GM19328 (cell line): ENCODE measurements around the gene UROS.
A peak's percentile ranks its signal among the peaks of the same experiment; 100 is the strongest.

ENCODE experiments used
- ATAC-seq: cut with Tn5 transposase; IDR thresholded peaks from one replicate; pipeline ENCODE4 v1.9.1; 2021; ENCODE audit warnings: mild to moderate bottlenecking, moderate library complexity; ENCODE audit not compliant: unreplicated experiment

The UROS gene

GRCh38 chr10:125838802-125839575, 15.9 kb upstream of the UROS start:
- no peak for ATAC-seq

- no peak for ATAC-seq
Measured at GRCh38 chr10:125836746-125837145, 13.7 kb upstream of the UROS start.

GRCh38 chr10:125828311-125828710, 5.3 kb upstream of the UROS start:
- ATAC-seq = no peak

GRCh38 chr10:125827133-125827532, 4.1 kb upstream of the UROS start:
- ATAC-seq = no peak

GRCh38 chr10:125824736-125825135, 1.7 kb upstream of the UROS start:
- ATAC-seq = no peak

GRCh38 chr10:125823663-125824251, 699 bp upstream of the UROS start:
- ATAC-seq = peak; percentile 5

- peak; percentile 31 for ATAC-seq
Measured at GRCh38 chr10:125820701-125821100, 2.4 kb downstream of the UROS start.

- ATAC-seq = no peak
Measured at GRCh38 chr10:125817337-125817946, 5.6 kb downstream of the UROS start.

- no peak for ATAC-seq
Measured at GRCh38 chr10:125816548-125816947, 6.5 kb downstream of the UROS start.

GRCh38 chr10:125815764-125816163, 7.3 kb downstream of the UROS start:
- ATAC-seq = no peak

- no peak for ATAC-seq
Measured at GRCh38 chr10:125812128-125812750, 10.8 kb downstream of the UROS start.

GRCh38 chr10:125811251-125811650, 11.8 kb downstream of the UROS start:
- no peak for ATAC-seq

GRCh38 chr10:125808047-125808446, 15.0 kb downstream of the UROS start:
- no peak for ATAC-seq

GRCh38 chr10:125802739-125803138, 20.3 kb downstream of the UROS start:
- no peak for ATAC-seq

- no peak for ATAC-seq
Measured at GRCh38 chr10:125802131-125802530, 20.9 kb downstream of the UROS start.

GRCh38 chr10:125801574-125801973, 21.5 kb downstream of the UROS start:
- ATAC-seq = no peak

- no peak for ATAC-seq
Measured at GRCh38 chr10:125799451-125800182, 23.4 kb downstream of the UROS start.

- no peak for ATAC-seq
Measured at GRCh38 chr10:125797994-125798662, 24.9 kb downstream of the UROS start.

GRCh38 chr10:125797424-125797823, 25.6 kb downstream of the UROS start:
- ATAC-seq = no peak

GRCh38 chr10:125795637-125796190, 27.3 kb downstream of the UROS start:
- ATAC-seq = no peak
